ENCODE measurements around the gene TBL1XR1. TPM values are rescaled to one million over a fixed set of nuclear protein-coding genes. Genes with fewer than 3 reads are reported as not detected.

The TBL1XR1 gene
- total and polyA plus RNA-seq, 2 experiments from 2014 or later = 30.2 to 165 TPM

DNA sequence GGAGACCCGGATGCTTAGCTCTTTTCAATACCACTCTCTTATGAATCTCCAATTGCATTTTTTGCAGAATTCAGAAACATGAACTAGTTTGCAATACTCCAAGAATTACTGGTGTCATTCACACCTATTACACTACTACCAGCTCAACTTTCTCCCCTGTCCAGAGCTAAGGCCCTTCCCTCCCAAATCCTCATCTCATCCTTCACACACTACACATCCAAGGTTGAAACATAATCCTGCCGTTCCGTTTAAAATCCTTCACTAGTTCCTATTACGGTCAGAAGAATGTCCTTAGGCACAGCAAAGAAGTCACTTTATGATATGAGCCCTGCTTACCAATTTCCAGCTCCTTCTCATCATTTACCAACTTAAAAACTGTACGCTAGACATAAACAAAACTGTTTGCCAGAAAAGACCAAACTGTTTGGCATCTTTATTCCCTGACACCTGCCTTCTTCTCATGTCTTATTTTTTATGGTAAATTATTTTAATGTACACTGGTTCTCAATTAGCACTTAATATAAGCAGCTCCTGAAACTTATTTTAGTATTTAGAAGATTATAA lies 22.6 kb downstream of the TBL1XR1 start:
- Histone ChIP-seq H3K4me1 (ENCODE audit: insufficient read depth) (peaks cover 5% of the 10 kb centered on the region), H3K36me3 (replicated peaks; ENCODE audit: insufficient read depth, low read depth) (no peaks in the 10 kb centered on the region), H3K4me3 (no peak overlapping the region), H3K9me2 (replicated peaks; ENCODE audit: insufficient read depth) (no peaks in the 10 kb centered on the region), H3K27me3 (no peaks in the 10 kb centered on the region), H3K4me2 (no peak overlapping the region), H3K9me3 (ENCODE audit: low read depth) (no peaks in the 10 kb centered on the region), H3K79me2 (peaks cover 100% of the 10 kb centered on the region), H4K20me1 (ENCODE audit: insufficient read depth, poor library complexity, severe bottlenecking) (peaks cover 98% of the 10 kb centered on the region), H2AFZ (no peak overlapping the region), H3K27ac (no peak overlapping the region)
- WGBS (ENCODE audit: low lambda C conversion rate, missing lambda C conversion rate) = 61% methylated on average over 5 of the region's 5 CpGs
- DNase-seq (ENCODE audit: low spot score) = no peak
- TF ChIP-seq EZH2 (IDR thresholded peaks at IDR 0.05; ENCODE audit: borderline replicate concordance) (no peak), EZH2phosphoT487 (IDR thresholded peaks at IDR 0.05; ENCODE audit: low read depth, severe bottlenecking, unreplicated experiment) (no peak)
- TF ChIP-seq, protein P1, sequence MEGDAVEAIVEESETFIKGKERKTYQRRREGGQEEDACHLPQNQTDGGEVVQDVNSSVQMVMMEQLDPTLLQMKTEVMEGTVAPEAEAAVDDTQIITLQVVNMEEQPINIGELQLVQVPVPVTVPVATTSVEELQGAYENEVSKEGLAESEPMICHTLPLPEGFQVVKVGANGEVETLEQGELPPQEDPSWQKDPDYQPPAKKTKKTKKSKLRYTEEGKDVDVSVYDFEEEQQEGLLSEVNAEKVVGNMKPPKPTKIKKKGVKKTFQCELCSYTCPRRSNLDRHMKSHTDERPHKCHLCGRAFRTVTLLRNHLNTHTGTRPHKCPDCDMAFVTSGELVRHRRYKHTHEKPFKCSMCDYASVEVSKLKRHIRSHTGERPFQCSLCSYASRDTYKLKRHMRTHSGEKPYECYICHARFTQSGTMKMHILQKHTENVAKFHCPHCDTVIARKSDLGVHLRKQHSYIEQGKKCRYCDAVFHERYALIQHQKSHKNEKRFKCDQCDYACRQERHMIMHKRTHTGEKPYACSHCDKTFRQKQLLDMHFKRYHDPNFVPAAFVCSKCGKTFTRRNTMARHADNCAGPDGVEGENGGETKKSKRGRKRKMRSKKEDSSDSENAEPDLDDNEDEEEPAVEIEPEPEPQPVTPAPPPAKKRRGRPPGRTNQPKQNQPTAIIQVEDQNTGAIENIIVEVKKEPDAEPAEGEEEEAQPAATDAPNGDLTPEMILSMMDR (IDR thresholded peaks at IDR 0.05; ENCODE audit: poor library complexity) = no peak

DNA sequence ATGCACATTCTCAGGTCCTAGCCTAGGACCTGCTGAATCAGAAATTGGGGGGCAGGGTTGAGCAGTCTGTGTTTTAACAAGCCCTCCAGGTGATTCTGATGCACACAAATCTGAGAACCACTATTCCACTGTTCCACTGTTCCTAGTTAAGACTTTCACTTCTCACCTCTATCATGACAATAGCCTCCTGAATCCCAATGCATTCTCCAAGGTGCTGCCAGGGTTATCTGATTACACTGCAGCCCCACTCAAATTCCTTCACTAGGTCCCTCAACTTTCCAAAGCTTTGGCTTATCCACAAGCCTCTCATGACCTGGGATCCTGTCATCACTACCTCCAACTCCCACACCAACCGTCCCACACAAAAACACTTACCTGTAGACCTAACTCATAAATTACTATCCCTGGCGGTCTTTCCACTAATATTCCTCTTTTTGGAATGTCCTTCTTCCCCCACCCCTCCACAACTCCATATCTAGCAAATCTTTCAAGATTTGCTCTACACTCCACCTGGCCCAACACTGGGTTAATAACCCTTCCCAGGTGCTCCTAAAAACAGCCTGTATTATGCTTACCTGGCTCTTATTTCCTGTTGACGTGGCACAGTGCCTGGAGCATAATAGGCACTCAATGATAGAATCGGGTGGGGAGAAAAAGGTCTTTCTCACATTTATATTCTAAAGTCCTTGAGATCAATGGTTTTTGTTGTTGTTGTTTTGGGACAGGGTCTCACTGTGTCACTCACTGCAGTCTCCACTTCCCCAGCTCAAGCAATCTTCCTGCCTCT lies 27.2 kb downstream of the TBL1XR1 start:
- TF ChIP-seq EZH2phosphoT487 (IDR thresholded peaks at IDR 0.05; ENCODE audit: low read depth, severe bottlenecking, unreplicated experiment) (no peak), EZH2 (IDR thresholded peaks at IDR 0.05; ENCODE audit: borderline replicate concordance) (no peak)
- TF ChIP-seq, protein P1 (IDR thresholded peaks at IDR 0.05; ENCODE audit: poor library complexity) = no peak
- no peak for DNase-seq (ENCODE audit: low spot score)
- Histone ChIP-seq H3K9me2 (replicated peaks; ENCODE audit: insufficient read depth) (no peaks in the 10 kb centered on the region), H3K9me3 (ENCODE audit: low read depth) (no peaks in the 10 kb centered on the region), H3K27ac (no peak overlapping the region), H3K4me3 (no peak overlapping the region), H4K20me1 (ENCODE audit: insufficient read depth, poor library complexity, severe bottlenecking) (peaks cover 98% of the 10 kb centered on the region), H3K36me3 (replicated peaks; ENCODE audit: insufficient read depth, low read depth) (no peaks in the 10 kb centered on the region), H3K4me2 (no peak overlapping the region), H2AFZ (no peak overlapping the region), H3K79me2 (peaks cover 100% of the 10 kb centered on the region), H3K4me1 (ENCODE audit: insufficient read depth) (no peaks in the 10 kb centered on the region), H3K27me3 (no peaks in the 10 kb centered on the region)
- 92% methylated on average over 4 of the region's 4 CpGs for WGBS (ENCODE audit: low lambda C conversion rate, missing lambda C conversion rate)

DNA sequence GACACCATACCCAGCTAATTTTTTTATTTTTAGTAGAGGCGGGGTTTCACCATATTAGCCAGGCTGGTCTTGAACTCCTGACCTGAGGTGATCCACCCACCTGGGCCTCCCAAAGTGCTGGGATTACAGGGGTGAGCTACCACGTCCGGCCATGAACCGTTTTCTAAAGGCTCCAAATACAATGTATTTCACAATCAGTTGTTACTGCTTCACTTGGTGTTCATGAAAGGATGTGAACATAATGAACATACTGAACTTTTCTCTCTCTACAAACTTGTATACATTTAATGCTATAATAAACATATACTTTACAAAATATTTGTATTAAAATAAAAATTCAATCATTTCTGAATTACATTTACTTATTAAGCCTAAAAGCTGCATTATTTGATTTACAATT lies 28.9 kb downstream of the TBL1XR1 start:
- Histone ChIP-seq H3K9me3 (ENCODE audit: low read depth) (no peaks in the 10 kb centered on the region), H3K79me2 (peaks cover 100% of the 10 kb centered on the region), H3K36me3 (replicated peaks; ENCODE audit: insufficient read depth, low read depth) (no peaks in the 10 kb centered on the region), H2AFZ (no peak overlapping the region), H3K4me2 (no peak overlapping the region), H3K4me1 (ENCODE audit: insufficient read depth) (no peaks in the 10 kb centered on the region), H3K27ac (no peak overlapping the region), H4K20me1 (ENCODE audit: insufficient read depth, poor library complexity, severe bottlenecking) (peaks cover 97% of the 10 kb centered on the region), H3K27me3 (no peaks in the 10 kb centered on the region), H3K9me2 (replicated peaks; ENCODE audit: insufficient read depth) (no peaks in the 10 kb centered on the region), H3K4me3 (no peak overlapping the region)
- WGBS (ENCODE audit: low lambda C conversion rate, missing lambda C conversion rate) = 89% methylated on average over 4 of the region's 4 CpGs
- DNase-seq (ENCODE audit: low spot score) = no peak
- TF ChIP-seq EZH2phosphoT487 (IDR thresholded peaks at IDR 0.05; ENCODE audit: low read depth, severe bottlenecking, unreplicated experiment) (no peak), EZH2 (IDR thresholded peaks at IDR 0.05; ENCODE audit: borderline replicate concordance) (no peak)
- TF ChIP-seq, protein P1 (IDR thresholded peaks at IDR 0.05; ENCODE audit: poor library complexity) = no peak
